DND-41 (cell line): ENCODE measurements around the gene FAM180A.

Experiments used
- EZH2 ChIP-seq: IDR thresholded peaks from 3 replicates; pipeline ENCODE4 v1.6.1; 2012; ENCODE audit warnings: borderline replicate concordance, low read depth, mild to moderate bottlenecking, moderate library complexity, low read length, inconsistent platforms; ENCODE audit not compliant: severe bottlenecking
- TF ChIP-seq, protein P1 (sequence below): IDR thresholded peaks from 2 replicates; pipeline ENCODE4 v1.5.1; 2012; ENCODE audit warnings: borderline replicate concordance, low read length, moderate library complexity, mild to moderate bottlenecking; ENCODE audit not compliant: poor library complexity, severe bottlenecking; ENCODE audit errors: extremely low read depth

DNA sequence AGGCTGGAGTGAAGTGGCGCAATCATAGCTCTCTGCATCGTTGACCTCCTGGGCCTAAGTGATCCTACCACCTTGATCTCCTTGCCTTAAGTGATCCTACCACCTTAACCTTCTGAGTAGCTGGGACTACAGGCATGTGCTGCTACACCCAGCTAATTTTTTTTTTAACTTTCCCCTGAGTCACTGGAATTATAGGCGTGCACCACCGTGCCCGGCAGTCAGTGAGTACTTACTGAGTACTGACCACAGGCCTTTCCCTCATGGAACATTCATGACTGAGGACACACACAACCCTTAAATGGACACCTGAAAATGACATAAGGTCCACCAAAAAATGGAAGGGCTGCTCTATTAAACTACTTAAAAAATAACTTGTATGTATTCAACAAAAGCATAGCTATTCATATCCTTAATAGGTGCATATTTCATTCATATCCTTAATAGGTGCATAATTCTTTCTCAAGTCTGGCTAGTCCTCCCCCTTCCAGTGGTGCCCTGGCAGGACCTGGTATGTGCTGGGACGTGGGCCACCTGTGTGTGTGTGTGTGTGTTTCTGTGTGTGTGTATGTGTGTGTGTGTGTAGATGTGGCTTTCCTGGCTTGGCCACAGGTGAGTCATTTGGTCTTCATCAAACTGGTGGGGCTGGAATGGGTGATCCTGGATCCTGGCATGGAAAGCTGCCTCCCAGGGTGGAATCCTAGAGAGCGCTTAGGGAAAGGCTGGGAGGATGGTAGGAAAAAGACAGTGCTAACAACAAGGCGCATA is 3.5 kb downstream of the FAM180A start:
- TF ChIP-seq, protein P1, sequence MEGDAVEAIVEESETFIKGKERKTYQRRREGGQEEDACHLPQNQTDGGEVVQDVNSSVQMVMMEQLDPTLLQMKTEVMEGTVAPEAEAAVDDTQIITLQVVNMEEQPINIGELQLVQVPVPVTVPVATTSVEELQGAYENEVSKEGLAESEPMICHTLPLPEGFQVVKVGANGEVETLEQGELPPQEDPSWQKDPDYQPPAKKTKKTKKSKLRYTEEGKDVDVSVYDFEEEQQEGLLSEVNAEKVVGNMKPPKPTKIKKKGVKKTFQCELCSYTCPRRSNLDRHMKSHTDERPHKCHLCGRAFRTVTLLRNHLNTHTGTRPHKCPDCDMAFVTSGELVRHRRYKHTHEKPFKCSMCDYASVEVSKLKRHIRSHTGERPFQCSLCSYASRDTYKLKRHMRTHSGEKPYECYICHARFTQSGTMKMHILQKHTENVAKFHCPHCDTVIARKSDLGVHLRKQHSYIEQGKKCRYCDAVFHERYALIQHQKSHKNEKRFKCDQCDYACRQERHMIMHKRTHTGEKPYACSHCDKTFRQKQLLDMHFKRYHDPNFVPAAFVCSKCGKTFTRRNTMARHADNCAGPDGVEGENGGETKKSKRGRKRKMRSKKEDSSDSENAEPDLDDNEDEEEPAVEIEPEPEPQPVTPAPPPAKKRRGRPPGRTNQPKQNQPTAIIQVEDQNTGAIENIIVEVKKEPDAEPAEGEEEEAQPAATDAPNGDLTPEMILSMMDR: no peak
- TF ChIP-seq EZH2: no peak
